Fibroblast of upper back skin (primary cell): ENCODE data around the gene DAAM2.

ENCODE experiments used
- DNase-seq: peaks from one replicate; pipeline ENCODE4 v3.0.0-alpha.2; 2013

Gene DAAM2

GRCh38 chr6:39912446-39912845, 120.3 kb downstream of the DAAM2 start:
- no peak for DNase-seq

- no peak for DNase-seq
Observed at GRCh38 chr6:39913391-39913916, 121.3 kb downstream of the DAAM2 start.

GRCh38 chr6:39914239-39914638, 122.1 kb downstream of the DAAM2 start:
- no peak for DNase-seq

- DNase-seq = no peak
Observed at GRCh38 chr6:39915866-39916265, 123.7 kb downstream of the DAAM2 start.

GRCh38 chr6:39917329-39917728, 125.2 kb downstream of the DAAM2 start:
- no peak for DNase-seq

GRCh38 chr6:39917981-39918380, 125.8 kb downstream of the DAAM2 start:
- no peak for DNase-seq

GRCh38 chr6:39918831-39919230, 126.7 kb downstream of the DAAM2 start:
- DNase-seq = no peak

- no peak for DNase-seq
Observed at GRCh38 chr6:39920157-39920556, 128.0 kb downstream of the DAAM2 start.

GRCh38 chr6:39922821-39923220, 130.6 kb downstream of the DAAM2 start:
- DNase-seq = no peak

- no peak for DNase-seq
Observed at GRCh38 chr6:39923394-39923793, 131.2 kb downstream of the DAAM2 start.

- DNase-seq = no peak
Observed at GRCh38 chr6:39923861-39924260, 131.7 kb downstream of the DAAM2 start.

- DNase-seq = no peak
Observed at GRCh38 chr6:39924283-39924682, 132.1 kb downstream of the DAAM2 start.

GRCh38 chr6:39925191-39925930, 133.2 kb downstream of the DAAM2 start:
- DNase-seq = no peak

- DNase-seq = no peak
Observed at GRCh38 chr6:39925931-39926290, 133.7 kb downstream of the DAAM2 start.

- DNase-seq = no peak
Observed at GRCh38 chr6:39926668-39927067, 134.5 kb downstream of the DAAM2 start.

- DNase-seq = peak; percentile 31
Observed at GRCh38 chr6:39927159-39927558, 135.0 kb downstream of the DAAM2 start.

GRCh38 chr6:39929039-39929732, 137.0 kb downstream of the DAAM2 start:
- DNase-seq = peak; percentile 38

GRCh38 chr6:39929733-39930461, 137.7 kb downstream of the DAAM2 start:
- DNase-seq = peak; percentile 14

- DNase-seq = no peak
Observed at GRCh38 chr6:39930540-39930939, 138.4 kb downstream of the DAAM2 start.

GRCh38 chr6:39931607-39932006, 139.4 kb downstream of the DAAM2 start:
- no peak for DNase-seq

GRCh38 chr6:39932386-39932910, 140.3 kb downstream of the DAAM2 start:
- DNase-seq = no peak

GRCh38 chr6:39933669-39934130, 141.5 kb downstream of the DAAM2 start:
- DNase-seq = no peak

GRCh38 chr6:39934131-39934757, 142.1 kb downstream of the DAAM2 start, which contains the start of gene MOCS1:
Gene MOCS1, minus strand, starts transcription at chr6:39934462. Its CDS starts 45 bp downstream, at chr6:39934417.
- peak; percentile 56 for DNase-seq
